OCI-M2 (cell line): ENCODE results near the gene SRBD1.

Experiments used
- DNase-seq: peaks from one replicate; lab custom pipeline; 2025; ENCODE audit not compliant: unreplicated experiment; lab: John Stamatoyannopoulos, UW

The SRBD1 gene

DNA sequence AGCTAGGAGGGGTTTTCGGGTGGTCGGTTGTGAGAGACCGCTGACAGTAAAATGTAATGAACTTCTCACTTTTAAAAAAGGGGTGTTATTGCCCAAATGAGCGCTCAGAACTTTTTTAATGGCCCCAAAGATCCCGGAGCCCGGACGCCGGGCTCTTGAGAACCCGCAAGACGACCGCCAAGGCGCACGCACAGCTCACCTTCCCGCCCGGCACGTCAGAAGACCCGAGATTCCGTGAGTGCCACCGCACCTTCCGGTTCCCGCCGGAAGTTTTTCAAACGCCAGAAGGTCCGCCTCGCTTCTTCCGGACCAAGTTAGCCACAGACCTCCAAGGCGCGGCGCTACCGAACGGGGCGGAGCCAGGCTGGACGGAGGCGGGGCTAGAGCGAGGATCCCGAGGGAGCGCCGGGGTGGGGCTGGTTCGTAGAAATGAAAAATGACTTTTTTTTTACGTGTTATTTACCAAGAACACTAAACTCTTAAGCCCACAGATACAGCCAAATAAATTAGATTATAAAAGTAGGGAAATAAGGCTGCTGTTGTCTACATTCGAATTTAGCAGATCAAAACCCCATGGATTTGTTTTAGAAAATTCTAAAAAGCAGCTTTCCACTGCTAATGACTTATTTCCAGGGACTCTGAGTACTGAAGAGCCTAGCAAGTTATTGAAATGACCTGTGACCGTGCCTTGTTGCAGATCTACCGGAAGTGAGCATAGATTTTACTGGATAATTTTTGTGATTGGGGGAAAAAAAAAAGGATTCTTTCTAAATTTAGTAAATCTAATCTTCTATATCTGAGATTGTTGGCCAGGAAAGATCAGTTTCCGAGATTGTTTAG is at the start of gene SRBD1:
TSS of gene SRBD1 (minus strand) at position 248 of the 840 bp plus-strand sequence. CDS start 5,826 bp downstream, outside the sequence.
- DNase-seq: peak; percentile 34

DNA sequence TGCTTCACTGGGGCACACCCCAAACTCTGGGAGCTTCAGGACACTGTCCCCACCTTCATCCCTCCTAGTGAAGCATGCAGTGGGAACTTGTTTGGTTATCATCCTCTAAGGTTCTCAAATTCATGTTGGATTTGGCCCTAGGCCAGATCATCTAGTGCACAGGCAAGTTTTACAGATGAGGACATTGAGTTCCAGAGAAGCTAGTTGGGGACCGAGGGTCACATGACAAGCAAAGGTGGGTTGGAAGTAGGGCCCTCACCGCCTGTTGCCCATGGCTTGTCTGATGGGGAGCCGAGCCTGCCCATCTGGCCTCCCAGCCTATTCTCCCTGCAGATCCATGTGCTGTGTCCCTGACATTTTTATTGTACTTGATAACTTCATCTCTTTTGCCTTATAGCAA is 43.2 kb upstream of the SRBD1 start:
- no peak for DNase-seq

- no peak for DNase-seq
Observed at GRCh38 chr2:45653122-45653913, 42.3 kb upstream of the SRBD1 start.

GRCh38 chr2:45652090-45653031 is 41.3 kb upstream of the SRBD1 start:
- DNase-seq: no peak

GRCh38 chr2:45651415-45652089 is 40.5 kb upstream of the SRBD1 start, which contains the start of gene PRKCE:
Gene PRKCE, plus strand, starts transcription at chr2:45651675.
- DNase-seq: no peak

- no peak for DNase-seq
Observed at GRCh38 chr2:45650851-45651414, 39.9 kb upstream of the SRBD1 start.

DNA sequence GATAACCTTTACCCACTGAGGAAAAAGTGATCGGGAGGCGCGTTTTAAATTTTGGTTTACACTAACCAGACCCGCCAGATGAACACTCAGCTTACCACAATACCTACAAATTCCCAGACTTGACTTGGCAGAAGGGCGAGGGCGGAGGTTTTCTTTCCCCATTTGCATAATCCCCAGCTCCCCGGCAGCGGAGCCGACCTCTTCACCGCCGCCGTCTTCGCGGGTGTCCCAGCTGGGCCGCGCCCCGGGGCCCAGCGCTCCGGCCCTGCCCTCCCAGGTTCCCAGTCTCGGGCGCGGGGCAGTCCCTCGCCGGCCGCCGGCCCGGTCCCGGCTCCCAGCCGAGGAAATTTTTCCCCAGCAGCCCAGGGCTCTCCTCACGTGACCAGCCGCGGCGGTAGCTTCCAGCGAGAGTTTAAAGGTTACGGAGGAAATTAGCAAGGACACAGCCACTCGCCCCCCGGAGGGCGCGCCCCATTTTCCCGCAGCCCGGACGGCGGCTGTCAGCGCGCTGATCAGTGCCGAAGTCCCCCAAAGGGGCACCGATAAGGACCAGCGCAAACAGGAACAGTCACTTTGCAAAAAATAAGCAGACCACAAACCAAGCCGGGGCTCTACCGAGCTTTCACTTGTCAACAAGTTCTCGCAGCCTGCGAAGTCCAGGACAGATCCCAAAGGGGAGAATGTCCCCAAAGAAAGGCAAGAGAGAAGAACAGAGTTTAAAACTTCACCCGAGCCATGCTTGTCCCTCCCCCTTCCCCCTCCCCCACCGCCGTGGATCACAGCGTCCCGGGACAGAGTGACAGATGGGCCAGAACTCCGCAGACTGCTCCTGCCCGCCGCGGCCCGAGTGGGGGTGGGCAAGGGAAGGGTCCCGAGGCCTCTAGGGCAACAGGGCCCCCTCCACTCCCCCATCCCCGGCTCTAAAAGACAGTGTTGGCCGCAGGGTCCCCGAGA is 39.1 kb upstream of the SRBD1 start:
- DNase-seq: no peak

DNA sequence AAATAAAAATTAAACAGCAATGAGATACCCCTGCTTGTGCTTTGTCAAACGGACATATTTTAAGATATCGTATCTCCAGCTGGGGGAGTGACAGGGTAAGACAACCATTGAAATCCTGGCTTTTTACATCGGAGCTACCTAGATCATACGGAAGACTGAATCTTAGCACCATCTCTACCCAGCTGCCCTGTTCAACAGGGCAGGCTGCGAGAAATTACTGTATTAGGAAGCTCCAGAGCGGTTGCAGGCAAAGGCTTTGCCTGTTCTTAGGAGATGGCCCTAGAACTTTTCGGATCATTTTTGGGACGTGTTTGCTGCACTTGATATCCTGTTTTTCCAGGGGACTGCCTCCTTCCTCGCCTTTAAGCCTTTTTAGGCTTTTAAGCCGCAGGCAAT is 38.4 kb upstream of the SRBD1 start:
- no peak for DNase-seq

- no peak for DNase-seq
Observed at GRCh38 chr2:45648636-45649035, 37.6 kb upstream of the SRBD1 start.

DNA sequence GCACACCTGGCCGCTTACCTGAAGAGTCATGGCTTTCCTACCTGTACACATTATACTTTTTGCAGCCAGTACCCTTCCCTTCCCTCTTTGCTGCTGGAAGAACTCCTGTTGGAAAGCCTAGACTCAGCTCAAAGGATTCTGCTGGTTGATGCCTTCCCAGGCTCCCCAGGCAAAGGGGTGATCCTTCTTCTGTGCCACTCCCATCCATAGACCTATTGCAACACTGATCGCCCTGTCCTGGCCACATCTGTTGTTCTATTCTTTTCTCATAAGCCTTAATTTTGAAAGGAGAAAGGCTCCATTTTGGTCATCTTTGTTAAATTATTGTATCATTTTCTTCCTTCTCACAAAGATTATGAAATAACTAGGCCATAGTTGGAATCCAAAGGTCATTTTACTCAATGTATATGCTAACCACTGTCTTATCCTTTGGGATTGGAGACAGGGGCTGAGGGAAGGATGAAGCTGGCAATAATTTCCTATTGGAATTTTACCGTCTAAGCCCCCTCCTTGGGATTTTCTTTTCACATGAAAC is 37.0 kb upstream of the SRBD1 start:
- DNase-seq: no peak

DNA sequence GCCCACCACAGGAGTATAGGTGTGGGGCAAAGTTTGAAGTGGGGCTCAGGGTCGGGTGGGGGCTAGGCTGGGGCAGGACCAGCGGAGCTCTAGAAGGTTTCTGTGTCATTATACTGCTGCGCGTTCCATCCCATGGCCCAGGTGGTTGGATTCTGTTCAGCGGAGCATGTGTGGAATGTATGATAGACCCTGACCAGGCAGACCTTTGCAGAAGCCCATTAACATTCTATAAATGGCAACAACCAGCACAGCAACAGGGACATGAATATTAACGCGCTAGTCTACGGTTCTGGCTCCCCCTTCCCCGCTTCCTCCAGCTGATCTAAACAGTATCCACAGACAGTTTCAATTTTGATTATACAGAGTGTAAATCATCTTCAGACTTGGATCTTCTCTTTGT is 36.3 kb upstream of the SRBD1 start:
- no peak for DNase-seq

- DNase-seq: no peak
Observed at GRCh38 chr2:45646289-45646688, 35.2 kb upstream of the SRBD1 start.

- no peak for DNase-seq
Observed at GRCh38 chr2:45643543-45644542, 32.8 kb upstream of the SRBD1 start.

- no peak for DNase-seq
Observed at GRCh38 chr2:45643095-45643494, 32.0 kb upstream of the SRBD1 start.

GRCh38 chr2:45640576-45640975 is 29.5 kb upstream of the SRBD1 start:
- DNase-seq: no peak

DNA sequence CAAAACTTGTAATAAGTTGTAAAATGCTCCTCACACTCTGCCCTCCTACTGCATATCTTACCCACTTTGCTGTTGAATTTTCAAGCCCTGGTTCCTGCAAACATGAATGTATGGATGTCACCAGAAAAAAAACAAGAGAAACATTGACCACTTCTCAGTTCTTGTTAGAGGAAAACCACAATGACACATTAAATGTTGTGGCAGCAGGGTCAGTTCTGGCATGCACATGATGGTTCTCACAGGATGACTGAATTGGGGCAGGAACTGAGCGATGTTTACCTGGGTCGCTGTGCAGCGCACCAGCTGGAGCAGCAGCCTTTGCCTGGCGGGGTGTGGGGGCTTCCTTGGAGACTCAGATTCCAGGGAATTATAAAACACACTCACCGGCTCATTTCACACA is 26.4 kb upstream of the SRBD1 start:
- no peak for DNase-seq

GRCh38 chr2:45636008-45636407 is 24.9 kb upstream of the SRBD1 start:
- no peak for DNase-seq

- DNase-seq: no peak
Observed at GRCh38 chr2:45634223-45634622, 23.2 kb upstream of the SRBD1 start.
